HepG2 (cell line): ENCODE measurements around the gene TMEM174. TPM values are rescaled to one million over a fixed set of nuclear protein-coding genes. Genes with fewer than 3 reads are reported as not detected.
"Not testable (repeated sequence)": the region's sequence is repeated elsewhere in the genome, so short reads cannot be mapped to it uniquely, and the experiment has no call there.

Experiments used
- ATAC-seq: fragments of 200-7000 bp; cut with Tn5 transposase; 3 replicates; pipeline ENCODE4 v1.9.1; 2020; ENCODE audit warnings: mild to moderate bottlenecking, moderate library complexity
- BruUV-seq: library from RNA; stranded (reverse); fragments of 400-500 nt; replicated peaks from 2 replicates; lab custom pipeline; 2021; lab: Mats Ljungman, UMichigan
- CTCF ChIA-PET: fragments of 300-600 bp; formaldehyde crosslinking; extraction: SDS; loops from one replicate; lab custom pipeline; 2021; ENCODE audit warnings: low total read pairs, inconsistent platforms, low intra/inter-chr PET ratio; lab: Yijun Ruan, JAX
- POLR2A ChIA-PET: fragments of 350-600 bp; sonication (Branson Sonifier 250); formaldehyde crosslinking; loops from one replicate; lab custom pipeline; 2020; ENCODE audit warnings: antibody characterized with exemption, inconsistent platforms; lab: Yijun Ruan, JAX
- DNase-seq: peaks from one replicate; pipeline ENCODE4 v3.0.0-alpha.2; 2015; ENCODE audit warnings: low spot score
- FAIRE-seq: peaks from 3 replicates; lab custom pipeline; 2011; peaks lifted over from hg19 to GRCh38; lab: Jason Lieb, UNC
- H2AFZ ChIP-seq: one replicate; pipeline ENCODE4 v1.6.1; 2011; ENCODE audit warnings: low read length, inconsistent platforms
- H3K27ac ChIP-seq: fragments of 300-600 bp; 3 replicates; pipeline ENCODE4 v1.8.0; 2011; ENCODE audit warnings: mixed run types, mild to moderate bottlenecking, mixed read lengths, low read length, inconsistent platforms; ENCODE audit not compliant: insufficient read depth; ENCODE audit errors: extremely low read length
- H3K27me3 ChIP-seq, 2 experiments: fragments of 200-600 bp in 1 of 2; 2 replicates in 1 of 2; 3 replicates in 1 of 2; pipeline versions ENCODE4 v1.6.0 to v1.8.0; 2011; ENCODE audit warnings: low read length in 2 of 2, mild to moderate bottlenecking in 2 of 2, moderate library complexity in 2 of 2, inconsistent platforms in 1 of 2; ENCODE audit not compliant: insufficient read depth in 2 of 2, control insufficient read depth in 1 of 2
- H3K36me3 ChIP-seq, 2 experiments: fragments of 200-600 bp in 1 of 2; replicated peaks in 1 of 2; 2 replicates in 1 of 2; 3 replicates in 1 of 2; pipeline versions ENCODE4 v1.5.1 to v1.8.0; 2011; ENCODE audit warnings: low read length in 2 of 2, inconsistent platforms in 1 of 2; ENCODE audit not compliant: insufficient read depth in 2 of 2, control insufficient read depth in 1 of 2
- H3K4me1 ChIP-seq: 2 replicates; pipeline ENCODE4 v1.5.1; 2012; ENCODE audit warnings: low read length, inconsistent platforms; ENCODE audit not compliant: insufficient read depth
- H3K4me2 ChIP-seq: 2 replicates; pipeline ENCODE4 v1.6.0; 2011; ENCODE audit warnings: low read depth, low read length, inconsistent platforms
- H3K4me3 ChIP-seq, 3 experiments: fragments of 200-600 bp in 1 of 3; sonication (generic), shearing (Covaris generic) in 1 of 3; replicated peaks in 1 of 3; 2 replicates each; pipeline ENCODE4 v1.5.1; 2011 to 2016; ENCODE audit warnings: low read length in 3 of 3, inconsistent platforms in 2 of 3, low read depth in 2 of 3, mild to moderate bottlenecking in 2 of 3, control low read depth in 1 of 3, mixed read lengths in 1 of 3; ENCODE audit not compliant: insufficient read depth in 1 of 3
- H3K79me2 ChIP-seq: one replicate; pipeline ENCODE4 v1.6.1; 2011; ENCODE audit warnings: low read length, inconsistent platforms; ENCODE audit not compliant: insufficient read depth
- H3K9ac ChIP-seq: 2 replicates; pipeline ENCODE4 v1.6.0; 2011; ENCODE audit warnings: mild to moderate bottlenecking, low read depth, low read length, inconsistent platforms; ENCODE audit not compliant: insufficient read depth
- H3K9me3 ChIP-seq: 2 replicates; pipeline ENCODE4 v1.5.1; 2012; ENCODE audit warnings: mild to moderate bottlenecking, low read length
- H4K20me1 ChIP-seq: 2 replicates; pipeline ENCODE4 v1.6.0; 2011; ENCODE audit warnings: inconsistent platforms, mild to moderate bottlenecking, low read length, moderate library complexity; ENCODE audit not compliant: insufficient read depth
- ZFP62 ChIP-seq: sonication (generic); formaldehyde crosslinking; IDR thresholded peaks from 2 replicates; pipeline ENCODE4 v1.4.0; 2020; ENCODE audit warnings: missing genetic modification reagents
- ZNF672 ChIP-seq: sonication (generic); formaldehyde crosslinking; IDR thresholded peaks from 2 replicates; pipeline ENCODE4 v1.8.1; 2022; ENCODE audit warnings: missing genetic modification reagents
- WGBS: methylation state at CpG from one replicate; pipeline ENCODE4 v1.1.6; 2017; ENCODE audit warnings: low lambda C conversion rate; 5-methylcytosine and 5-hydroxymethylcytosine counted together
- in situ Hi-C: cut with HindIII; loops from 2 replicates; pipeline ENCODE4 v1.10.0; 2017; ENCODE audit warnings: low pct_unique_long_range_greater_than_20kb; ENCODE audit not compliant: extremely low pct_ligation_motif_present
- intact Hi-C: fragments of 100-400 bp; cut with micrococcal nuclease; formaldehyde crosslinking; loops from one replicate; pipeline ENCODE4 v1.10.0; 2022; ENCODE audit not compliant: unreplicated experiment
- polyA plus RNA-seq, 8 experiments: library from polyadenylated mRNA; depleted of rRNA in 3 of 8; stranded (reverse) in 7 of 8; unstranded in 1 of 8; fragments of >200 nt; fragmentation: Illumina TruSeq in 4 of 8; extraction: Trizol in 4 of 8; gene quantifications; 2 replicates each; pipeline versions ENCODE4 v1.2.1 to v1.2.3, GENCODE V29; 2011 to 2016; ENCODE audit warnings: low read depth in 4 of 8, missing spikeins in 1 of 8, mixed read lengths in 1 of 8; ENCODE audit not compliant: insufficient read depth in 1 of 8
- total RNA-seq, 5 experiments: library from RNA; depleted of rRNA; stranded (reverse); fragments of >200 nt; fragmentation: Illumina TruSeq; extraction: Trizol; gene quantifications; 2 replicates each; pipeline ENCODE4 v1.2.3, GENCODE V29; 2016; ENCODE audit warnings: low read depth in 1 of 5
- TF ChIP-seq, protein P1 (sequence below): sonication (generic); formaldehyde crosslinking; IDR thresholded peaks from 2 replicates; pipeline ENCODE4 v1.5.0; 2020; ENCODE audit warnings: mild to moderate bottlenecking, missing genetic modification reagents, borderline replicate concordance

The TMEM174 gene
- total and polyA plus RNA-seq, 2 of the 13 experiments (the other 11 are each of a cell fraction or from before 2014, with no cell fraction given): not detected

DNA sequence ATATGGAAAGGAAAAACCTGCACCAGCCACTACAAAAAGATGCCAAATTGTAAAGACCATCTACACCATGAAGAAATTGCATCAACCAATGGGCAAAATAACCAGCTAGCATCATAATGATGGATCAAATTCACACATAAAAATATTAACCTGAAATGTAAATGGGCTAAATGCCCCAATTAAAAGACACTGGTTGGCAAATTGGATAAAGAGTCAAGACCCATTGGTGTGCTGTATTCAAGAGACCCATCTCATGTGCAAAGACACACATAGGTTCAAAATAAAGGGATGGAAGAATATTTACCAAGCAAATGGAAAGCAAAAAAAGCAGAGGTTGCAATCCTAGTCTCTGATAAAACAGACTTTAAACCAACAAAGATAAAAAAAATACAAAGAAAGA lies 36.1 kb downstream of the TMEM174 start:
- H3K36me3 ChIP-seq, H3K27me3 ChIP-seq, CTCF ChIA-PET, H3K79me2 ChIP-seq, H3K4me3 ChIP-seq, H3K27ac ChIP-seq, H3K9ac ChIP-seq, ATAC-seq, H3K4me2 ChIP-seq, H4K20me1 ChIP-seq, POLR2A ChIA-PET, H3K4me1 ChIP-seq, intact Hi-C loops, BruUV-seq, H2AFZ ChIP-seq, H3K9me3 ChIP-seq, FAIRE-seq, DNase-seq: not testable (repeated sequence)
- in situ Hi-C loops: loop anchor here (10.0 kb wide), 1 partner anchor 124 kb away; no protein-coding TSS in a partner anchor

DNA sequence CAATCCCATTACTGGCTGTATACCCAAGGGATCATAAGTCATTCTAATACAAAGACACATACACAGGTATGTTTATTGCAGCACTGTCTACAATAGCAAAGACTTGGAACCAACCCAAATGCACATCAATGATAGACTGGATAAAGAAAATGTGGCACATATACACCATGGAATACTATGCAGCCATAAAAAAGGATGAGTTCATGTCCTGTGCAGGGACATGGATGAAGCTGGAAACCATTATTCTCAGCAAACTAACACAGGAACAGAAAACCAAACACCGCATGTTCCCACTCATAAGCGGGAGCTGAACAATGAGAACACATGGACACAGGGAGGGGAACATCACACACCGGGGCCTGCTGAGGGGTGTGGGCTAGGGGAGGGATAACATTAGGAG lies 39.7 kb downstream of the TMEM174 start:
- intact Hi-C loops, H3K9ac ChIP-seq, CTCF ChIA-PET, BruUV-seq, H3K4me3 ChIP-seq, H2AFZ ChIP-seq, H3K4me1 ChIP-seq, H4K20me1 ChIP-seq, POLR2A ChIA-PET, FAIRE-seq, DNase-seq, H3K4me2 ChIP-seq, H3K36me3 ChIP-seq, H3K9me3 ChIP-seq, ATAC-seq, H3K27ac ChIP-seq, H3K79me2 ChIP-seq: not testable (repeated sequence)
- 34% methylated on average over 3 of the region's 3 CpGs for WGBS
- H3K27me3 ChIP-seq: peaks cover 4 to 30% of the 10 kb centered on the region in 2 experiments
- in situ Hi-C loops: loop anchor here (10.0 kb wide), 1 partner anchor 232 kb away; the partner anchor contains the start of gene FOXD1

DNA sequence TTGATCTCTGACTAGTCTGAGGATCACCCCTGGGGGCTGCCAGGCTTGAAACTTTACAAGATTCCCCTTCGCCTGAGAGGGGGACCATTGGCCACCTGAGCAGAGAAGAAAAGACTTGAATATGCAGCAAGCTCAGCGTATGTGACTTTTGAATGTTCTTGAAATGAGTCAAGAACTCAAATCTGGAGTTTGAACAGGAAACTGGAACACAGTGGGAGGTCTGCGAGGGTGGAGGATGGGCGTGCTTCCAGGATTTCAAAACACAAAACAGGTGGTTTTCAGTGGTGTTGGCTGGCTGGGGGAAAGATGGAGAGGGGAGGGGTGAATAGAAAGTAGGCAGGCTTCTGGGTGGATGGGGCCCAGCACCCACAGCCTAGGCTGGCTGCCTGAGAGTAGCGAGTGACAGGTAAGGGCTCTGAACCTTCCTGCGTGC lies 40.6 kb downstream of the TMEM174 start:
- CTCF ChIA-PET: no interaction called here
- no peak overlapping the region for H3K9ac ChIP-seq
- no peak overlapping the region for H2AFZ ChIP-seq
- FAIRE-seq (no peak), DNase-seq (no peak), ATAC-seq (no peak)
- BruUV-seq: no TSS peak
- no peaks in the 10 kb centered on the region for H3K79me2 ChIP-seq
- no peaks in the 10 kb centered on the region for H4K20me1 ChIP-seq
- POLR2A ChIA-PET: no interaction called here
- intact Hi-C loops: no loop called here
- no peak overlapping the region for H3K4me3 ChIP-seq
- no peaks in the 10 kb centered on the region for H3K9me3 ChIP-seq
- H3K27me3 ChIP-seq: peaks cover 4 to 33% of the 10 kb centered on the region in 2 experiments
- H3K27ac ChIP-seq: no peak overlapping the region
- no peaks in the 10 kb centered on the region for H3K36me3 ChIP-seq
- in situ Hi-C loops: loop anchor here (10.0 kb wide), 1 partner anchor 231 kb away; the partner anchor contains the start of gene FOXD1
- 0 out of 2 replicates have a peak, but pooled peaks cover 6% of the 10 kb centered on the region for H3K4me1 ChIP-seq
- H3K4me2 ChIP-seq: no peak overlapping the region
- WGBS: 27% methylated on average over 6 of the region's 6 CpGs
- TF ChIP-seq, protein P1, sequence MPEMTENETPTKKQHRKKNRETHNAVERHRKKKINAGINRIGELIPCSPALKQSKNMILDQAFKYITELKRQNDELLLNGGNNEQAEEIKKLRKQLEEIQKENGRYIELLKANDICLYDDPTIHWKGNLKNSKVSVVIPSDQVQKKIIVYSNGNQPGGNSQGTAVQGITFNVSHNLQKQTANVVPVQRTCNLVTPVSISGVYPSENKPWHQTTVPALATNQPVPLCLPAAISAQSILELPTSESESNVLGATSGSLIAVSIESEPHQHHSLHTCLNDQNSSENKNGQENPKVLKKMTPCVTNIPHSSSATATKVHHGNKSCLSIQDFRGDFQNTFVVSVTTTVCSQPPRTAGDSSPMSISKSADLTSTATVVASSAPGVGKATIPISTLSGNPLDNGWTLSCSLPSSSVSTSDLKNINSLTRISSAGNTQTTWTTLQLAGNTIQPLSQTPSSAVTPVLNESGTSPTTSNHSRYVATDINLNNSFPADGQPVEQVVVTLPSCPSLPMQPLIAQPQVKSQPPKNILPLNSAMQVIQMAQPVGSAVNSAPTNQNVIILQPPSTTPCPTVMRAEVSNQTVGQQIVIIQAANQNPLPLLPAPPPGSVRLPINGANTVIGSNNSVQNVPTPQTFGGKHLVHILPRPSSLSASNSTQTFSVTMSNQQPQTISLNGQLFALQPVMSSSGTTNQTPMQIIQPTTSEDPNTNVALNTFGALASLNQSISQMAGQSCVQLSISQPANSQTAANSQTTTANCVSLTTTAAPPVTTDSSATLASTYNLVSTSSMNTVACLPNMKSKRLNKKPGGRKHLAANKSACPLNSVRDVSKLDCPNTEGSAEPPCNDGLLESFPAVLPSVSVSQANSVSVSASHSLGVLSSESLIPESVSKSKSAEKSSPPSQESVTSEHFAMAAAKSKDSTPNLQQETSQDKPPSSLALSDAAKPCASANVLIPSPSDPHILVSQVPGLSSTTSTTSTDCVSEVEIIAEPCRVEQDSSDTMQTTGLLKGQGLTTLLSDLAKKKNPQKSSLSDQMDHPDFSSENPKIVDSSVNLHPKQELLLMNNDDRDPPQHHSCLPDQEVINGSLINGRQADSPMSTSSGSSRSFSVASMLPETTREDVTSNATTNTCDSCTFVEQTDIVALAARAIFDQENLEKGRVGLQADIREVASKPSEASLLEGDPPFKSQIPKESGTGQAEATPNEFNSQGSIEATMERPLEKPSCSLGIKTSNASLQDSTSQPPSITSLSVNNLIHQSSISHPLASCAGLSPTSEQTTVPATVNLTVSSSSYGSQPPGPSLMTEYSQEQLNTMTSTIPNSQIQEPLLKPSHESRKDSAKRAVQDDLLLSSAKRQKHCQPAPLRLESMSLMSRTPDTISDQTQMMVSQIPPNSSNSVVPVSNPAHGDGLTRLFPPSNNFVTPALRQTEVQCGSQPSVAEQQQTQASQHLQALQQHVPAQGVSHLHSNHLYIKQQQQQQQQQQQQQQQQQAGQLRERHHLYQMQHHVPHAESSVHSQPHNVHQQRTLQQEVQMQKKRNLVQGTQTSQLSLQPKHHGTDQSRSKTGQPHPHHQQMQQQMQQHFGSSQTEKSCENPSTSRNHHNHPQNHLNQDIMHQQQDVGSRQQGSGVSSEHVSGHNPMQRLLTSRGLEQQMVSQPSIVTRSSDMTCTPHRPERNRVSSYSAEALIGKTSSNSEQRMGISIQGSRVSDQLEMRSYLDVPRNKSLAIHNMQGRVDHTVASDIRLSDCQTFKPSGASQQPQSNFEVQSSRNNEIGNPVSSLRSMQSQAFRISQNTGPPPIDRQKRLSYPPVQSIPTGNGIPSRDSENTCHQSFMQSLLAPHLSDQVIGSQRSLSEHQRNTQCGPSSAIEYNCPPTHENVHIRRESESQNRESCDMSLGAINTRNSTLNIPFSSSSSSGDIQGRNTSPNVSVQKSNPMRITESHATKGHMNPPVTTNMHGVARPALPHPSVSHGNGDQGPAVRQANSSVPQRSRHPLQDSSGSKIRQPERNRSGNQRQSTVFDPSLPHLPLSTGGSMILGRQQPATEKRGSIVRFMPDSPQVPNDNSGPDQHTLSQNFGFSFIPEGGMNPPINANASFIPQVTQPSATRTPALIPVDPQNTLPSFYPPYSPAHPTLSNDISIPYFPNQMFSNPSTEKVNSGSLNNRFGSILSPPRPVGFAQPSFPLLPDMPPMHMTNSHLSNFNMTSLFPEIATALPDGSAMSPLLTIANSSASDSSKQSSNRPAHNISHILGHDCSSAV (CRISPR knock-in tag): no peak
- TF ChIP-seq ZNF672 (CRISPR knock-in tag) (no peak), ZFP62 (CRISPR knock-in tag) (no peak)
